ENCODE results near the gene TCFL5. TPM values are rescaled to one million over a fixed set of nuclear protein-coding genes. Genes with fewer than 3 reads are reported as not detected.
"Not testable (repeated sequence)": the region's sequence is repeated elsewhere in the genome, so short reads cannot be mapped to it uniquely, and the experiment has no call there.

The TCFL5 gene
- total RNA-seq, 1 donor from 2014 or later = 6.3 TPM

- H3K9ac ChIP-seq (ENCODE audit: low read depth in 1 of 3, low read length in 3 of 3); H3K9me3 ChIP-seq (ENCODE audit: control insufficient read depth in 3 of 3, low read length in 3 of 3); H3K27me3 ChIP-seq (ENCODE audit: control insufficient read depth in 3 of 3, insufficient read depth in 3 of 3, low read length in 3 of 3); H3K4me3 ChIP-seq (ENCODE audit: low read length in 3 of 3); H3K27ac ChIP-seq (ENCODE audit: low read depth, low read length); H3K4me1 ChIP-seq (ENCODE audit: control insufficient read depth in 3 of 3, insufficient read depth in 3 of 3, low read length in 3 of 3): not testable (repeated sequence)
- peaks cover 4 to 14% (median 10%) of the 10 kb centered on the region in 3 donors for H3K36me3 ChIP-seq (ENCODE audit: control insufficient read depth in 3 of 3, insufficient read depth in 3 of 3, low read length in 3 of 3)
These were observed 12.7 kb downstream of the TCFL5 start for GRCh38 chr20:62848917-62849316.

GRCh38 chr20:62846166-62846890 lies 15.3 kb downstream of the TCFL5 start:
- H3K9ac ChIP-seq (ENCODE audit: low read depth in 1 of 3, low read length in 3 of 3) = no peak overlapping the region
- no peaks in the 10 kb centered on the region for H3K27me3 ChIP-seq (ENCODE audit: control insufficient read depth in 3 of 3, insufficient read depth in 3 of 3, low read length in 3 of 3)
- H3K9me3 ChIP-seq (ENCODE audit: control insufficient read depth in 3 of 3, low read length in 3 of 3) = no peaks in the 10 kb centered on the region
- H3K36me3 ChIP-seq (ENCODE audit: control insufficient read depth in 3 of 3, insufficient read depth in 3 of 3, low read length in 3 of 3) = peaks cover 0 to 7% (median 0%) of the 10 kb centered on the region in 3 donors
- no peak overlapping the region for H3K27ac ChIP-seq (ENCODE audit: low read depth, low read length)
- H3K4me1 ChIP-seq (ENCODE audit: control insufficient read depth in 3 of 3, insufficient read depth in 3 of 3, low read length in 3 of 3) = no peaks in the 10 kb centered on the region
- no peak overlapping the region for H3K4me3 ChIP-seq (ENCODE audit: low read length in 3 of 3)

- Histone ChIP-seq H3K36me3 (ENCODE audit: control insufficient read depth in 3 of 3, insufficient read depth in 3 of 3, low read length in 3 of 3) (peaks cover 0 to 4% (median 0%) of the 10 kb centered on the region in 3 donors), H3K4me1 (ENCODE audit: control insufficient read depth in 3 of 3, insufficient read depth in 3 of 3, low read length in 3 of 3) (no peaks in the 10 kb centered on the region), H3K27ac (ENCODE audit: low read depth, low read length) (no peak overlapping the region), H3K4me3 (ENCODE audit: low read length in 3 of 3) (no peak overlapping the region), H3K9me3 (ENCODE audit: control insufficient read depth in 3 of 3, low read length in 3 of 3) (no peaks in the 10 kb centered on the region), H3K9ac (ENCODE audit: low read depth in 1 of 3, low read length in 3 of 3) (no peak overlapping the region), H3K27me3 (ENCODE audit: control insufficient read depth in 3 of 3, insufficient read depth in 3 of 3, low read length in 3 of 3) (peaks cover 0 to under 1% (median 0%) of the 10 kb centered on the region in 3 donors)
These were observed 16.0 kb downstream of the TCFL5 start for GRCh38 chr20:62845416-62846160.

- no peaks in the 10 kb centered on the region for H3K4me1 ChIP-seq (ENCODE audit: control insufficient read depth in 3 of 3, insufficient read depth in 3 of 3, low read length in 3 of 3)
- no peak overlapping the region for H3K9ac ChIP-seq (ENCODE audit: low read depth in 1 of 3, low read length in 3 of 3)
- peaks cover 6 to 13% (median 8%) of the 10 kb centered on the region in 3 donors for H3K27me3 ChIP-seq (ENCODE audit: control insufficient read depth in 3 of 3, insufficient read depth in 3 of 3, low read length in 3 of 3)
- H3K4me3 ChIP-seq (ENCODE audit: low read length in 3 of 3) = no peak overlapping the region
- H3K9me3 ChIP-seq (ENCODE audit: control insufficient read depth in 3 of 3, low read length in 3 of 3) = no peaks in the 10 kb centered on the region
- no peak overlapping the region for H3K27ac ChIP-seq (ENCODE audit: low read depth, low read length)
- H3K36me3 ChIP-seq (ENCODE audit: control insufficient read depth in 3 of 3, insufficient read depth in 3 of 3, low read length in 3 of 3) = peaks cover 0 to 4% (median 0%) of the 10 kb centered on the region in 3 donors
These were observed 17.4 kb downstream of the TCFL5 start for GRCh38 chr20:62844182-62844581.

GRCh38 chr20:62843656-62844055 lies 18.0 kb downstream of the TCFL5 start:
- Histone ChIP-seq H3K27ac (ENCODE audit: low read depth, low read length) (no peak overlapping the region), H3K4me1 (ENCODE audit: control insufficient read depth in 3 of 3, insufficient read depth in 3 of 3, low read length in 3 of 3) (no peaks in the 10 kb centered on the region), H3K4me3 (ENCODE audit: low read length in 3 of 3) (no peak overlapping the region), H3K9ac (ENCODE audit: low read depth in 1 of 3, low read length in 3 of 3) (no peak overlapping the region), H3K36me3 (ENCODE audit: control insufficient read depth in 3 of 3, insufficient read depth in 3 of 3, low read length in 3 of 3) (peaks cover 0 to 4% (median 0%) of the 10 kb centered on the region in 3 donors), H3K9me3 (ENCODE audit: control insufficient read depth in 3 of 3, low read length in 3 of 3) (no peaks in the 10 kb centered on the region), H3K27me3 (ENCODE audit: control insufficient read depth in 3 of 3, insufficient read depth in 3 of 3, low read length in 3 of 3) (peaks cover 6 to 14% (median 8%) of the 10 kb centered on the region in 3 donors)

GRCh38 chr20:62841705-62842212 lies 19.9 kb downstream of the TCFL5 start:
- peaks cover 0 to 2% (median 0%) of the 10 kb centered on the region in 3 donors for H3K4me1 ChIP-seq (ENCODE audit: control insufficient read depth in 3 of 3, insufficient read depth in 3 of 3, low read length in 3 of 3)
- no peak overlapping the region for H3K27ac ChIP-seq (ENCODE audit: low read depth, low read length)
- H3K36me3 ChIP-seq (ENCODE audit: control insufficient read depth in 3 of 3, insufficient read depth in 3 of 3, low read length in 3 of 3) = peaks cover 0 to 4% (median 0%) of the 10 kb centered on the region in 3 donors
- peaks cover 15 to 30% (median 18%) of the 10 kb centered on the region in 3 donors for H3K27me3 ChIP-seq (ENCODE audit: control insufficient read depth in 3 of 3, insufficient read depth in 3 of 3, low read length in 3 of 3)
- H3K9ac ChIP-seq (ENCODE audit: low read depth in 1 of 3, low read length in 3 of 3) = no peak overlapping the region
- no peak overlapping the region for H3K4me3 ChIP-seq (ENCODE audit: low read length in 3 of 3)
- H3K9me3 ChIP-seq (ENCODE audit: control insufficient read depth in 3 of 3, low read length in 3 of 3) = no peaks in the 10 kb centered on the region

- Histone ChIP-seq H3K4me3 (ENCODE audit: low read length in 3 of 3) (no peak overlapping the region), H3K4me1 (ENCODE audit: control insufficient read depth in 3 of 3, insufficient read depth in 3 of 3, low read length in 3 of 3) (peaks cover 0 to 3% (median 0%) of the 10 kb centered on the region in 3 donors), H3K36me3 (ENCODE audit: control insufficient read depth in 3 of 3, insufficient read depth in 3 of 3, low read length in 3 of 3) (no peaks in the 10 kb centered on the region), H3K27ac (ENCODE audit: low read depth, low read length) (no peak overlapping the region), H3K9ac (ENCODE audit: low read depth in 1 of 3, low read length in 3 of 3) (no peak overlapping the region), H3K9me3 (ENCODE audit: control insufficient read depth in 3 of 3, low read length in 3 of 3) (no peaks in the 10 kb centered on the region), H3K27me3 (ENCODE audit: control insufficient read depth in 3 of 3, insufficient read depth in 3 of 3, low read length in 3 of 3) (peaks cover 23 to 42% (median 29%) of the 10 kb centered on the region in 3 donors)
These were observed 21.1 kb downstream of the TCFL5 start for GRCh38 chr20:62840244-62841197.

GRCh38 chr20:62839816-62840215 lies 21.8 kb downstream of the TCFL5 start:
- no peak overlapping the region for H3K4me3 ChIP-seq (ENCODE audit: low read length in 3 of 3)
- H3K27ac ChIP-seq (ENCODE audit: low read depth, low read length) = no peak overlapping the region
- H3K36me3 ChIP-seq (ENCODE audit: control insufficient read depth in 3 of 3, insufficient read depth in 3 of 3, low read length in 3 of 3) = no peaks in the 10 kb centered on the region
- peaks cover 0 to 3% (median 0%) of the 10 kb centered on the region in 3 donors for H3K4me1 ChIP-seq (ENCODE audit: control insufficient read depth in 3 of 3, insufficient read depth in 3 of 3, low read length in 3 of 3)
- H3K27me3 ChIP-seq (ENCODE audit: control insufficient read depth in 3 of 3, insufficient read depth in 3 of 3, low read length in 3 of 3) = peaks cover 28 to 49% (median 35%) of the 10 kb centered on the region in 3 donors
- H3K9ac ChIP-seq (ENCODE audit: low read depth in 1 of 3, low read length in 3 of 3) = no peak overlapping the region
- H3K9me3 ChIP-seq (ENCODE audit: control insufficient read depth in 3 of 3, low read length in 3 of 3) = no peaks in the 10 kb centered on the region

- no peaks in the 10 kb centered on the region for H3K9me3 ChIP-seq (ENCODE audit: control insufficient read depth in 3 of 3, low read length in 3 of 3)
- H3K27me3 ChIP-seq (ENCODE audit: control insufficient read depth in 3 of 3, insufficient read depth in 3 of 3, low read length in 3 of 3) = peaks cover 28 to 49% (median 35%) of the 10 kb centered on the region in 3 donors
- H3K27ac ChIP-seq (ENCODE audit: low read depth, low read length) = no peak overlapping the region
- no peak overlapping the region for H3K9ac ChIP-seq (ENCODE audit: low read depth in 1 of 3, low read length in 3 of 3)
- H3K4me3 ChIP-seq (ENCODE audit: low read length in 3 of 3) = no peak overlapping the region
- no peaks in the 10 kb centered on the region for H3K36me3 ChIP-seq (ENCODE audit: control insufficient read depth in 3 of 3, insufficient read depth in 3 of 3, low read length in 3 of 3)
- peaks cover 0 to 3% (median 0%) of the 10 kb centered on the region in 3 donors for H3K4me1 ChIP-seq (ENCODE audit: control insufficient read depth in 3 of 3, insufficient read depth in 3 of 3, low read length in 3 of 3)
These were observed 22.4 kb downstream of the TCFL5 start for GRCh38 chr20:62839261-62839660.
